PC-9 (cell line): ENCODE data around the gene PITPNC1. TPM values are rescaled to one million over a fixed set of nuclear protein-coding genes. Genes with fewer than 3 reads are reported as not detected.
"Not testable (repeated sequence)": the region's sequence is repeated elsewhere in the genome, so short reads cannot be mapped to it uniquely, and the experiment has no call there.

Experiments used
- BruUV-seq: library from RNA; stranded (reverse); fragments of 400-500 nt; replicated peaks from 2 replicates; lab custom pipeline; 2021; lab: Mats Ljungman, UMichigan
- CTCF ChIA-PET: fragments of 300-600 bp; sonication (Branson Sonifier 250); formaldehyde crosslinking; loops from one replicate; lab custom pipeline; 2022; ENCODE audit warnings: antibody characterized with exemption; lab: Charles Lee
- POLR2A ChIA-PET: fragments of 300-600 bp; sonication (Branson Sonifier 250); formaldehyde crosslinking; loops from one replicate; lab custom pipeline; 2022; ENCODE audit warnings: antibody characterized with exemption; ENCODE audit not compliant: unreplicated experiment; lab: Charles Lee
- DNase-seq, 2 experiments: peaks; one replicate each; pipeline versions ENCODE4 v3.0.0 to v3.0.0-alpha.2; 2015 to 2022; ENCODE audit warnings: mixed read lengths in 1 of 2
- H2AFZ ChIP-seq: fragments of 200-600 bp; sonication (generic); 2 replicates; pipeline ENCODE4 v1.8.1; 2017; ENCODE audit warnings: antibody characterized with exemption
- H3F3A ChIP-seq: fragments of 200-600 bp; sonication (generic); 2 replicates; pipeline ENCODE4 v1.8.1; 2017; ENCODE audit warnings: antibody characterized with exemption, mild to moderate bottlenecking, low read depth; ENCODE audit not compliant: insufficient read depth
- H3K27ac ChIP-seq: fragments of 200-600 bp; sonication (generic); 2 replicates; pipeline ENCODE4 v1.6.1; 2016; ENCODE audit warnings: mixed run types
- H3K27me3 ChIP-seq: fragments of 200-600 bp; sonication (generic); 2 replicates; pipeline ENCODE4 v1.6.1; 2016; ENCODE audit warnings: low read depth, mixed run types; ENCODE audit not compliant: insufficient read depth
- H3K36me3 ChIP-seq: fragments of 200-600 bp; sonication (generic); 2 replicates; pipeline ENCODE4 v1.6.1; 2016; ENCODE audit warnings: low read depth, mixed run types
- H3K4me1 ChIP-seq: fragments of 200-600 bp; sonication (generic); replicated peaks from 2 replicates; pipeline ENCODE4 v1.6.1; 2016; ENCODE audit warnings: mixed run types; ENCODE audit not compliant: insufficient read depth
- H3K4me2 ChIP-seq: fragments of 200-600 bp; sonication (generic); 2 replicates; pipeline ENCODE4 v1.6.1; 2017; ENCODE audit warnings: mixed run types
- H3K4me3 ChIP-seq: fragments of 200-600 bp; sonication (generic); 2 replicates; pipeline ENCODE4 v1.6.1; 2016; ENCODE audit warnings: mixed run types
- H3K79me2 ChIP-seq: fragments of 200-600 bp; sonication (generic); 2 replicates; pipeline ENCODE4 v1.6.1; 2017; ENCODE audit warnings: low read depth, mixed run types
- H3K9me2 ChIP-seq: fragments of 200-600 bp; sonication (generic); 2 replicates; pipeline ENCODE4 v1.8.1; 2017; ENCODE audit warnings: mild to moderate bottlenecking; ENCODE audit not compliant: insufficient read depth
- H3K9me3 ChIP-seq: fragments of 200-600 bp; sonication (generic); 2 replicates; pipeline ENCODE4 v1.8.1; 2016; ENCODE audit warnings: low read depth; ENCODE audit not compliant: insufficient read depth
- H4K20me1 ChIP-seq: fragments of 200-600 bp; sonication (generic); 2 replicates; pipeline ENCODE4 v1.8.1; 2017; ENCODE audit not compliant: insufficient read depth
- CTCF ChIP-seq: fragments of 200-600 bp; sonication (generic); conservative IDR thresholded peaks from 2 replicates; pipeline ENCODE4 v1.6.1; 2017; ENCODE audit warnings: mixed run types, antibody characterized with exemption, mild to moderate bottlenecking, moderate library complexity
- EZH2 ChIP-seq: fragments of 200-600 bp; sonication (generic); IDR thresholded peaks from 2 replicates; pipeline ENCODE4 v1.8.0; 2017; ENCODE audit warnings: antibody characterized with exemption, low read depth
- intact Hi-C: fragments of 100-400 bp; cut with micrococcal nuclease; formaldehyde crosslinking; loops from one replicate; pipeline ENCODE4 v1.10.0; 2022; ENCODE audit not compliant: unreplicated experiment
- total RNA-seq: library from RNA; stranded (reverse); gene quantifications from 2 replicates; pipeline ENCODE4 v1.2.3, GENCODE V29; 2021

PITPNC1 gene
- total RNA-seq, 1 experiment from 2014 or later: 6.0 TPM

DNA sequence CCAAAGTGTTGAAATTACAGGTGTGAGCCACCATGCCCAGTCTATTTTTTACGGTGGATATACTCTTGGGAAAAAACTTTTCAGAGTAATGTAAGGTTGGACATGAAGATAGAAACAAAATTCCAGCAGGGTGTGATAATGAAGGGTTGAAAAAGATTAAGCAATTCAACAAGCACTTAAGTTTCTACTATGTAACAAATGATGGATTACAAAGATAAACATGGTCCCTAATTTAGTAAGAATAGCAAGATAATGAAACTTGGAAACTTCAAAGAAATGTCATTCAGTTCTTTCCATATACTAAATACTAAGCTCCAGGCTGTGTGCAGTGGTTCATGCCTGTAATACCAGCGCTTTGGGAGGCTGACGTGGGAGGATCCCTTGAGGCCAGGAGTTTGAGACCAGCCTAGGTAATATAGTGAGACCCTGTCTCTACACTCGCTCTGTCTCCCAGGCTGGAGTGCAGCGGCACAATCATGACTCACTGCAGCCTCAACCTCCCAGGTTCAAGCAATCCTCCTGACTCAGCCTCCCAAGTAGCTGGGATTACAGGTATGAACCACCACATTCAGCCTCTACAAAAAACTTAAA is 41.7 kb upstream of the PITPNC1 start:
- BruUV-seq: TSS peak; percentile 7
- TF ChIP-seq CTCF: no peak
- no peak for TF ChIP-seq EZH2
- Histone ChIP-seq H3K4me3 (no peak overlapping the region), H3K4me2 (no peak overlapping the region), H3K27me3 (no peaks in the 10 kb centered on the region), H2AFZ (no peak overlapping the region), H3K9me2 (no peaks in the 10 kb centered on the region), H3K79me2 (no peaks in the 10 kb centered on the region), H3F3A (peaks cover 36% of the 10 kb centered on the region), H3K9me3 (no peaks in the 10 kb centered on the region; the same call in 1 of the 2 replicates), H4K20me1 (peaks cover 8% of the 10 kb centered on the region), H3K27ac (no peak overlapping the region), H3K4me1 (no peaks in the 10 kb centered on the region; the same call in 1 of the 2 replicates), H3K36me3 (peaks cover 11% of the 10 kb centered on the region; the same call in 1 of the 2 replicates)
- intact Hi-C loops: loop anchor here (5.0 kb wide), 1 partner anchor 53 kb away; no protein-coding TSS in a partner anchor
- CTCF ChIA-PET: no interaction called here
- DNase-seq: no peak
- POLR2A ChIA-PET: no interaction called here

- Histone ChIP-seq H3K9me2 (no peaks in the 10 kb centered on the region), H3K79me2 (no peaks in the 10 kb centered on the region), H3K4me2 (no peak overlapping the region), H3K9me3 (no peaks in the 10 kb centered on the region; the same call in 1 of the 2 replicates), H3K36me3 (peaks cover 18% of the 10 kb centered on the region), H3K27ac (no peak overlapping the region), H3K4me3 (no peak overlapping the region), H2AFZ (no peak overlapping the region), H3F3A (peaks cover 50% of the 10 kb centered on the region), H4K20me1 (peaks cover 13% of the 10 kb centered on the region), H3K4me1 (no peaks in the 10 kb centered on the region; the same call in 1 of the 2 replicates), H3K27me3 (no peaks in the 10 kb centered on the region)
- CTCF ChIA-PET: no interaction called here
- TF ChIP-seq CTCF (no peak), EZH2 (no peak)
- BruUV-seq: no TSS peak
- POLR2A ChIA-PET: interaction anchor here (0.9 kb wide), 1 partner anchor 177 kb away, joined by 3 read pairs; no protein-coding TSS in a partner anchor
- intact Hi-C loops: loop anchor here (5.0 kb wide), 1 partner anchor 55 kb away; no protein-coding TSS in a partner anchor
- DNase-seq: no peak
Observed at GRCh38 chr17:67336859-67337258, 40.2 kb upstream of the PITPNC1 start.

- CTCF ChIA-PET, H3K4me2 ChIP-seq, H3K27me3 ChIP-seq, H2AFZ ChIP-seq, H3K9me3 ChIP-seq, BruUV-seq, POLR2A ChIA-PET, H3K4me3 ChIP-seq, H3K4me1 ChIP-seq, DNase-seq, H3K79me2 ChIP-seq, H3K27ac ChIP-seq, H3K9me2 ChIP-seq: not testable (repeated sequence)
- H4K20me1 ChIP-seq: peaks cover 13% of the 10 kb centered on the region
- 0 out of 2 replicates have a peak, but pooled peaks have one; percentile 16 for TF ChIP-seq CTCF
- H3F3A ChIP-seq: peaks cover 54% of the 10 kb centered on the region
- H3K36me3 ChIP-seq: peaks cover 26% of the 10 kb centered on the region
- intact Hi-C loops: loop anchor here (5.0 kb wide), 1 partner anchor 56 kb away; no protein-coding TSS in a partner anchor
Observed at GRCh38 chr17:67338353-67338752, 38.7 kb upstream of the PITPNC1 start.
